NCI-H1092 treated with DMSO at 0.1 percent for 48 hours (cell line): ENCODE results near the gene ENO2.

Source experiments
- DNase-seq: peaks from one replicate; lab custom pipeline; 2025; lab: John Stamatoyannopoulos, UW

Gene ENO2

DNA sequence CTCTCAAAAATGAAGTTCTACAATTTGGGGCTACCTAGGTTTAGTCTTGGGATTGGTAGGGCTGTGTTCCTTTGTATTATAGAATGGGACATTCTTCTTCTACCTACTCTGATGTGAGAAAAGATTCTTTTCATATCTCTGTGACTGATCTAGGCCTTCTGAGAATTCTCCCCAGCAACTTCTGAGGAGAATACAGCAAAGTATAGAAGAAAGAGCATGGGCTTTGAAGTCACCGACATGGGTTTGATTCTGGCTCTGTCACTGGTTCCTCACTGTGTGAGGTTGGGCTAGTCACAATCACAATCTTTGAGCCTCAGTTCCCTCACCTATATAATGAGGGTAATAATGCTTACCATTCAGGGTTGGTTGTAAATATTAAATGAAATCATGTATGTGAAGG, 18.4 kb downstream of the ENO2 start:
- DNase-seq, result no peak

DNA sequence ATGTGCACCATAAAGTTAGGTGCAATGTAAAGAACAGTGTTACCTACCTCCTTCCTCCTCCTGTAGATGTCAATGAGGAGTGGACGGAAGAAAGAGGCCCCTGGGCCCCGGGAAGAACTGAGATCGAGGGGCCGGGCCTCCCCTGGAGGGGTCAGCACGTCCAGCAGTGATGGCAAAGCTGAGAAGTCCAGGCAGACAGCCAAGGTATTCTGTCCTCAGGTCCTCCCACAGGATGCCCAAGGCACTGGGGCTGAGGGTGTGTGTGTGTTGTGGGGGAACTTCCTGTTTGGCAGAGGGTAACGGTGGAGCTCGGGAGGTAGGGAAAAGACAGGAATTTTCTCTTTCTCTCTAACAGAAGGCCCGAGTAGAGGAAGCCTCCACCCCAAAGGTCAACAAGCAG, 19.7 kb downstream of the ENO2 start:
- no peak for DNase-seq

DNA sequence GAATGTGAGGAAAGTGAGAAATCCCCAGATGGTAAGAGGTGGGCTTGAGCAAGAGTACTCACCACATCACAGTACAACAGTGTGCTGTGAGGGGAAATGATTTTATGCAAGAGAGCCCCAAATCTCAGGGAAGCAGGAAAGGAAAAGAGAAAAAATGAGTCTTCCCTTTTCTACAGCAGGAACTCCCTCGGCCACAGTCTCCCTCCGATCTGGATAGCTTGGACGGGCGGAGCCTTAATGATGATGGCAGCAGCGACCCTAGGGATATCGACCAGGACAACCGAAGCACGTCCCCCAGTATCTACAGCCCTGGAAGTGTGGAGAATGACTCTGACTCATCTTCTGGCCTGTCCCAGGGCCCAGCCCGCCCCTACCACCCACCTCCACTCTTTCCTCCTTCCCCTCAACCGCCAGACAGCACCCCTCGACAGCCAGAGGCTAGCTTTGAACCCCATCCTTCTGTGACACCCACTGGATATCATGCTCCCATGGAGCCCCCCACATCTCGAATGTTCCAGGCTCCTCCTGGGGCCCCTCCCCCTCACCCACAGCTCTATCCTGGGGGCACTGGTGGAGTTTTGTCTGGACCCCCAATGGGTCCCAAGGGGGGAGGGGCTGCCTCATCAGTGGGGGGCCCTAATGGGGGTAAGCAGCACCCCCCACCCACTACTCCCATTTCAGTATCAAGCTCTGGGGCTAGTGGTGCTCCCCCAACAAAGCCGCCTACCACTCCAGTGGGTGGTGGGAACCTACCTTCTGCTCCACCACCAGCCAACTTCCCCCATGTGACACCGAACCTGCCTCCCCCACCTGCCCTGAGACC, 21.2 kb downstream of the ENO2 start:
- DNase-seq, result no peak

DNA sequence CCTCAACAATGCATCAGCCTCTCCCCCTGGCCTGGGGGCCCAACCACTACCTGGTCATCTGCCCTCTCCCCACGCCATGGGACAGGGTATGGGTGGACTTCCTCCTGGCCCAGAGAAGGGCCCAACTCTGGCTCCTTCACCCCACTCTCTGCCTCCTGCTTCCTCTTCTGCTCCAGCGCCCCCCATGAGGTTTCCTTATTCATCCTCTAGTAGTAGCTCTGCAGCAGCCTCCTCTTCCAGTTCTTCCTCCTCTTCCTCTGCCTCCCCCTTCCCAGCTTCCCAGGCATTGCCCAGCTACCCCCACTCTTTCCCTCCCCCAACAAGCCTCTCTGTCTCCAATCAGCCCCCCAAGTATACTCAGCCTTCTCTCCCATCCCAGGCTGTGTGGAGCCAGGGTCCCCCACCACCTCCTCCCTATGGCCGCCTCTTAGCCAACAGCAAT, 21.8 kb downstream of the ENO2 start:
- no peak for DNase-seq

DNA sequence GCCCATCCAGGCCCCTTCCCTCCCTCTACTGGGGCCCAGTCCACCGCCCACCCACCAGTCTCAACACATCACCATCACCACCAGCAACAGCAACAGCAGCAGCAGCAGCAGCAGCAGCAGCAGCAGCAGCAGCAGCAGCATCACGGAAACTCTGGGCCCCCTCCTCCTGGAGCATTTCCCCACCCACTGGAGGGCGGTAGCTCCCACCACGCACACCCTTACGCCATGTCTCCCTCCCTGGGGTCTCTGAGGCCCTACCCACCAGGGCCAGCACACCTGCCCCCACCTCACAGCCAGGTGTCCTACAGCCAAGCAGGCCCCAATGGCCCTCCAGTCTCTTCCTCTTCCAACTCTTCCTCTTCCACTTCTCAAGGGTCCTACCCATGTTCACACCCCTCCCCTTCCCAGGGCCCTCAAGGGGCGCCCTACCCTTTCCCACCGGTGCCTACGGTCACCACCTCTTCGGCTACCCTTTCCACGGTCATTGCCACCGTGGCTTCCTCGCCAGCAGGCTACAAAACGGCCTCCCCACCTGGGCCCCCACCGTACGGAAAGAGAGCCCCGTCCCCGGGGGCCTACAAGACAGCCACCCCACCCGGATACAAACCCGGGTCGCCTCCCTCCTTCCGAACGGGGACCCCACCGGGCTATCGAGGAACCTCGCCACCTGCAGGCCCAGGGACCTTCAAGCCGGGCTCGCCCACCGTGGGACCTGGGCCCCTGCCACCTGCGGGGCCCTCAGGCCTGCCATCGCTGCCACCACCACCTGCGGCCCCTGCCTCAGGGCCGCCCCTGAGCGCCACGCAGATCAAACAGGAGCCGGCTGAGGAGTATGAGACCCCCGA, 22.5 kb downstream of the ENO2 start:
- no peak for DNase-seq

DNA sequence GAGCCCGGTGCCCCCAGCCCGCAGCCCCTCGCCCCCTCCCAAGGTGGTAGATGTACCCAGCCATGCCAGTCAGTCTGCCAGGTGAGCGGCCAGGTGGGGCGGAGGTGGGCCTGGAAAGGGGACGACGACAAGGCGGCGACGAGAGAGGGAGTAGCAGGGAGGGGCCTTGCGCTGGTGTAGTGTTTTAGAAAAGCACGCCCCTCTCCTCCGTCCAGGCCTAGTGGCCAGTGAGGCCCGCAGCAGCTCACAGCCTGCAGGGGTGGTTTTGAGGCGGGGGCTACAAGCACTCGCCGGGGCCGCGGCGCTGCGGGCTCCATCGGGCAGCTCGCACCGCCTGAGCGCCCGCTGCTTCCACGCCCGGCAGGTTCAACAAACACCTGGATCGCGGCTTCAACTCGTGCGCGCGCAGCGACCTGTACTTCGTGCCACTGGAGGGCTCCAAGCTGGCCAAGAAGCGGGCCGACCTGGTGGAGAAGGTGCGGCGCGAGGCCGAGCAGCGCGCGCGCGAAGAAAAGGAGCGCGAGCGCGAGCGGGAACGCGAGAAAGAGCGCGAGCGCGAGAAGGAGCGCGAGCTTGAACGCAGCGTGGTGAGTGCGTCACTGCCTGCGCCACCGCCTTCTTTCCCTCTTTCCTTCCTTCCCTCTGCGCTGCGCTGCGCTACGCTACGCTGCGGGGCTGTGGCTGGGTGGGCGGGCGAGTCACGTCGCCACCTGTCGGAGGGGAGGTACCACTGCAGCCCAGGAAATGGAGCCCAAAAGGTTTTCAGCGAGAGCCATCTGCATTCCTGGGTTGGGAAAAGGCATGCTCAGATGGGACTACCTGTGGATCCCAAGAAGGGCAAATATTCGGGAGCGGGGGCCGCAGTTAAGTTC, 23.3 kb downstream of the ENO2 start:
- peak; percentile 96 for DNase-seq

DNA sequence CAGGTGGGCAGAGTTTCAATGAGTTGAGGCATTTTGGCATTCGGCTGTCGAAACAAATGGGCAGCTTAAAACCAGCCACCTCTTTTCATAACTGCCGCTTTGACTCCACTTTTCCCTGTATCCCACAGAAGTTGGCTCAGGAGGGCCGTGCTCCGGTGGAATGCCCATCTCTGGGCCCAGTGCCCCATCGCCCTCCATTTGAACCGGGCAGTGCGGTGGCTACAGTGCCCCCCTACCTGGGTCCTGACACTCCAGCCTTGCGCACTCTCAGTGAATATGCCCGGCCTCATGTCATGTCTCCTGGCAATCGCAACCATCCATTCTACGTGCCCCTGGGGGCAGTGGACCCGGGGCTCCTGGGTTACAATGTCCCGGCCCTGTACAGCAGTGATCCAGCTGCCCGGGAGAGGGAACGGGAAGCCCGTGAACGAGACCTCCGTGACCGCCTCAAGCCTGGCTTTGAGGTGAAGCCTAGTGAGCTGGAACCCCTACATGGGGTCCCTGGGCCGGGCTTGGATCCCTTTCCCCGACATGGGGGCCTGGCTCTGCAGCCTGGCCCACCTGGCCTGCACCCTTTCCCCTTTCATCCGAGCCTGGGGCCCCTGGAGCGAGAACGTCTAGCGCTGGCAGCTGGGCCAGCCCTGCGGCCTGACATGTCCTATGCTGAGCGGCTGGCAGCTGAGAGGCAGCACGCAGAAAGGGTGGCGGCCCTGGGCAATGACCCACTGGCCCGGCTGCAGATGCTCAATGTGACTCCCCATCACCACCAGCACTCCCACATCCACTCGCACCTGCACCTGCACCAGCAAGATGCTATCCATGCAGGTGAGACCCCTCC, 24.2 kb downstream of the ENO2 start:
- no peak for DNase-seq

DNA sequence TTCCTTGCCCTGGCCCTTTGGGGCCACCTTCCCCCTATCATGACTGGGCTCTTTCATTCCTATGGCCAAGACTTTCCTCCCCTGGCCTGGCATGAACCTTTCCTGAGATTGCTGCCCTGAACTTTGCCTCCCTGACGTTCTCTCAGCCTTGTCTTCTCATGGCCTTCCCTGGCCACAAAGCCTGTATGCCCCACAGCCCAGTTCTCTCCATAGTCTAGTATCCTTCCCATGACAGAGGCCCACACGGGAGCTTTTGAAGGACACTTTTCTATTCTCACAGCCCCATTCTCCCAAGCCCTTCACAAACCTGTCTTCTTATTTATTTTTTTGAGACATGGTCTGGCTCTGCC, 24.8 kb downstream of the ENO2 start:
- DNase-seq, result no peak

DNA sequence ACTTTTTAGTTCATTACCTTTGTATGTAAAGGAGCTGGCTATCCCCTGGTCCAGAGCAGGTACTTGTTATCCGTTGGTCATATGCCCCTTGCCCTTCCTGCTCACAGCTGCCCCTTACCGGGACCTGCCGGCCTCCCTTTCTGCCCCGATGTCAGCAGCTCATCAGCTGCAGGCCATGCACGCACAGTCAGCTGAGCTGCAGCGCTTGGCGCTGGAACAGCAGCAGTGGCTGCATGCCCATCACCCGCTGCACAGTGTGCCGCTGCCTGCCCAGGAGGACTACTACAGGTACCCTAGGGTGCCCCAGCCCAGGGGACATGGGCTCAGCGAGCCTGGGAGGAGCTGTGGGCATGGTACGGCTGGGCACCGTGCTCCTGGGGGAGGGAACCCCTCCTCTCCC, 26.9 kb downstream of the ENO2 start:
- no peak for DNase-seq

DNA sequence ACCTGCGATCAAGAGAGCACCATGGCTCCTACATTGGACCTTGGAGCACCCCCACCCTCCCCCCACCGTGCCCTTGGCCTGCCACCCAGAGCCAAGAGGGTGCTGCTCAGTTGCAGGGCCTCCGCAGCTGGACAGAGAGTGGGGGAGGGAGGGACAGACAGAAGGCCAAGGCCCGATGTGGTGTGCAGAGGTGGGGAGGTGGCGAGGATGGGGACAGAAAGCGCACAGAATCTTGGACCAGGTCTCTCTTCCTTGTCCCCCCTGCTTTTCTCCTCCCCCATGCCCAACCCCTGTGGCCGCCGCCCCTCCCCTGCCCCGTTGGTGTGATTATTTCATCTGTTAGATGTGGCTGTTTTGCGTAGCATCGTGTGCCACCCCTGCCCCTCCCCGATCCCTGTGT, 27.4 kb downstream of the ENO2 start:
- no peak for DNase-seq

DNA sequence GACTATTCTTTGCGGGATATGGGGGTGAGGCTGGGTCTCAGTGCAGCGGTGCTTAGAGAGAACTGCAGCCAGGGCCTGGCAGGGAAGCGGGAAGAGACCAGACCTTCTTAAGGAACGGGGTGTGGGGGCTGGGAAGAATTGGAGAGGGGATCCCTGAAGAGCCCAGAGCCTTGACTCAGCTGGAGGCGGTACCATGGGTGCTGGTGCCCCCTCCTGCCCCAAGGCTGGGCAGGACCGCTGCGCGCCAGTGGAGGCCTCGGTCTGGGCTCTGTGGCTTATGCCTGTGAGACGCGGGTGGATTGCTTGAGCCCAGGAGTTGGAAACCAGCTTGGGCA, 27.9 kb downstream of the ENO2 start:
- no peak for DNase-seq

DNA sequence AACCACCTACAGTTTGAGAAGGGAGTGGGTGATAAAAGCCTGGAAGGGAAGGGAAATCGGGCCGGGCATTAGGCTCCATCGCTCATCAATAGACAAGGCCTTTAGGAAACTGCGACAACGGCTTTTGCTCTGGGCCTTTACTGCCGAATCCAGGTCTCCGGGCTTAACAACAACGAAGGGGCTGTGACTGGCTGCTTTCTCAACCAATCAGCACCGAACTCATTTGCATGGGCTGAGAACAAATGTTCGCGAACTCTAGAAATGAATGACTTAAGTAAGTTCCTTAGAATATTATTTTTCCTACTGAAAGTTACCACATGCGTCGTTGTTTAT, 29.0 kb downstream of the ENO2 start:
- peak; percentile 98 for DNase-seq

DNA sequence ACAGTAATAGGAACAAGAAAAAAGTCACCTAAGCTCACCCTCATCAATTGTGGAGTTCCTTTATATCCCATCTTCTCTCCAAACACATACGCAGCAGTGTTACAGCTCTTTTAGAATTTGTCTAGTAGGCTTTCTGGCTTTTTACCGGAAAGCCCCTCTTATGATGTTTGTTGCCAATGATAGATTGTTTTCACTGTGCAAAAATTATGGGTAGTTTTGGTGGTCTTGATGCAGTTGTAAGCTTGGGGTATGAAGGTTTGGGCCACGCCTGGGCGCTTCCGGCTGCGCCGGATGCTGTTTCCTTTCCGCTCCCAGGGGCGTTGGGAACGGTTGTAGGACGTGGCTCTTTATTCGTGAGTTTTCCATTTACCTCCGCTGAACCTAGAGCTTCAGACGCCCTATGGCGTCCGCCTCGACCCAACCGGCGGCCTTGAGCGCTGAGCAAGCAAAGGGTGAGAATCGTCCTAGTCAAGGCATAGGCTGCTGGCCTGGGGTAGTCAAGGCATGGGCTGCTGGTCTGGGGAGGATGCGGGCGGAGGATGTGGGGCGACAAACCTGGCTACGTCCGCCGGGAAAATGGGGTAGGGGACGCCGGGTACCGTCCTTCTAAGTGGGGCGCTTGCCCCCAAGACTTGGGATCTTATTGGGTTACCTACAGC, 29.5 kb downstream of the ENO2 start, which contains the start of the genes C12orf57 and RNU7-1:
TSS of gene C12orf57 (plus strand) at position 301 of the 659 bp plus-strand sequence. CDS start at position 401, 100 bp downstream.
TSS of gene RNU7-1 (plus strand) at position 95 of the 659 bp plus-strand sequence.
- peak; percentile 98 for DNase-seq

DNA sequence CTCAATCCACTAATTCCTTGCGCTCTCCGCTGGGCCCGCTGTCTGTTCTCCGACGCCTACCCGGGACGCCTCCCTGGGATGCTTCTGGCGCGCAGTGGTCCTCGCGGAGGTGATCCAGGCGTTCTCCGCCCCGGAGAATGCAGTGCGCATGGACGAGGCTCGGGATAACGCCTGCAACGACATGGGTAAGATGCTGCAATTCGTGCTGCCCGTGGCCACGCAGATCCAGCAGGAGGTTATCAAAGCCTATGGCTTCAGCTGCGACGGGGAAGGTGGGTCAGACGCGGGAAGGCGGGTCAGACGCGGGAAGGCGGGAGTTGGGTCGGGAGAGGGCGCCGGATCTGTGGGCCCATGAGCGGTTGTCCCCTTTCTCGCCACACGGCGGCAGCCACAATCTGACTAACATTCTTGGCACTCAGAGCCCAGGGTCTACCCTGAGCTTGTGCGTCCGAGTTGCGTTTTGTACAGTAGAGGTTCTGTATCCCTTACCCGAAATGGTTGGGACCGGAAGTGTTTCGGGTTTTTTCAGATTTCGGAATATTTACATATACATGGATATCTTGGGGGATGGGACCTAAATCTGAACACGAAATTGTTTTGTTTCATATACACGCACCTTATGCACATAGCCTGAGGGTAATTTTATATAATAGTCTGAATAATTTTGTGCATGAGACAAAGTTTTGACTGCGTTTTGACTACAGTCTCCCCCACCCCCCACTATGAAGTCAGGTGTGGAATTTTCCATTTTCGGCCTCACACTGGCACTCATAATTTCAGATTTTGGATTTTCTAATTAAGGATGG, 30.2 kb downstream of the ENO2 start:
- peak; percentile 95 for DNase-seq

DNA sequence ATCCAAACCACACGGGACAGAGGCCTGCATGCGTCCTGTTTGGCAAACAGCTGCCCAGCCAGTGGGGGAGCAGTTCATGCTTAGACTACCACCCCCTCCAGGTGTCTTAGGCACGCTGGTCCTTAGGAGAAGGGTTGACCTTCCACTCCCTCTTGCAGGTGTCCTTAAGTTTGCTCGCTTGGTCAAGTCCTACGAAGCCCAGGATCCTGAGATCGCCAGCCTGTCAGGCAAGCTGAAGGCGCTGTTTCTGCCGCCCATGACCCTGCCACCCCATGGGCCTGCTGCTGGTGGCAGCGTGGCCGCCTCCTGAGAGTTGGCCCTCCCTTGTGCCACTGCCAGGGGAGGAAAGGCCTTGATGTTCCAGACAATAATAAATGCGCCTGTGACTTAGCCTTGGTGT, 31.2 kb downstream of the ENO2 start:
- DNase-seq, result no peak

DNA sequence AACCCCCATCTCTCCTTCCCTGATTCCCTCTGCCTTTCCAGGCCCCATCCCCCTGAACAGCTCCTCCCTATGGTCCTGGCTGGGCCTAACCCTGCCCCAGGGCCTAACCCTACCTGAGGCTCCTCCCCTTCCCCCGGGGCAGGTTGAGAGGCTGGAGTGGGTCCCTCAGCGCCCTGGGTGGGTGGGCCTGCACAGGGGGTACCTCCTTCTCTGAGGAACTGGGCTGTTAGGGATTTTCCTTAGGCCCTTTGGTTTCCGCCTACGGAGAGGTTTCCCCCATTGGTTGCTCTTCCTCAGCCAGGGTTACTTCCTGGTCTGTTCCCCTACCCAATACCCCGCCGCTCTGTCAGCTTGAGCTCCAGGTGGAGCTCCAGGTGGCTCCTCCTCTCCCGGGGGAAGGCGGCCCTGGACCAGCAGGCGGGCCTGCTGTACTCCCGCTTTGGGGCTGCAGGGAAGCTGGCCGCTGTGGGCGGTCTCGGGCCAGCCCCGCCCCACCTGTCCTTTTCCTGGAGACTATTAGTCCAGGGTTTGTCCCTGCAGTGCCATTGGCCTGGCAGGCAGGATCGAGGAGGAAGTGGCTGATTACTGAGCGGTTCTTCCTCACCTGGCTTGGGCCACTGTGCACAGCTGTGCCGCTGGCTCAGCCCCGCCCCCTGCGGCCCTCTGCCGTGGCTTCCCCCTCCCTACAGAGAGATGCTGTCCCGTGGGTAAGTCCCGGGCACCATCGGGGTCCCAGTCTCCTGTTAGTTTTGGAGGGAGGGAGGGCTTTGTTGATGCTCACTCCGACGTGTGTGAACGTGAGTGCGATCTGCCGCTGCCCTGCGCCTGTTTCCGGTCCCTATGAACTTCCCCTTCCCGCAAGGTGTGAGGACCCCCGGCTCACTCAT, 31.9 kb downstream of the ENO2 start:
- DNase-seq, result peak; percentile 25

DNA sequence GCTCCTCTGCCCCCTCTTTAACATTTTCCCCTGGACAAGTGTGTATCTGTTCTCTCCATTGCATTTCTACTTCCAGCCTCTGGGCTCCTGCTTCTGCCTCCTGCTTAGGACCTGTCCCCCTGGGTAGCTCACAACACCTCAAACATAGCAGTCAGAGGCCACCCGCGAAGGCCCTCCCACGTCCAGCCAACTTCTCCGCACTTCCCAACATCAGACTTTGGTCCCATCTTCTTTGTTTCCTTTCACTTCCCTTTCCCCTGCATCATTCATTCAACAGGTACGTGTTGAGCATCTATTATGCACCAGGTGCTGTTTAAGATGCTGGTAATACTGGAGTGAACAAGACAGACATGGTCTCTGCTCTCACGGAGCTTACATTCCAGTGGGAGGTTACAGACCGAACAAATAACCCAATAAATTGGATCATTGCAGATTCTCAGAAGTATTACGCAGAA, 32.6 kb downstream of the ENO2 start:
- DNase-seq, result no peak

DNA sequence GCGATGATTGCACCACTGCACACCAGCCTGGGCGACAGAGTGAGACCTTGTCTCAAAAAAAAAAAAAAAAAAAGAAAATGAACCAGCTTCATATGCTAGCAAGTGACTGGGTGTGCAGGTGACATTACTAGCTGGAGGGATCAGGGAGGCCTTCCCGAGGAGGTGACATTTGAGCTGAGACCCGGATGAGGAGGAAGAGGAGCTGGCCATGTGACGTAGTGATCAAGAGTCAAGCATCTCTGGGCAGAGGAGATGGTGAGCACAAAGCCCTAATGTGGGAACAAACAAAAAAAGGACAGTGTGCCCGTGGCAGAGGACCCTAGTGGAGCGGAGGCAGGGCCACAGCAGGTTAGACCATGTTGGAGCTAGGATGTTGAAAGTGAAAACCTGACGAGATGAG, 33.2 kb downstream of the ENO2 start:
- DNase-seq, result no peak
